Measurements from ENCODE around the gene RNF113A.

DNA sequence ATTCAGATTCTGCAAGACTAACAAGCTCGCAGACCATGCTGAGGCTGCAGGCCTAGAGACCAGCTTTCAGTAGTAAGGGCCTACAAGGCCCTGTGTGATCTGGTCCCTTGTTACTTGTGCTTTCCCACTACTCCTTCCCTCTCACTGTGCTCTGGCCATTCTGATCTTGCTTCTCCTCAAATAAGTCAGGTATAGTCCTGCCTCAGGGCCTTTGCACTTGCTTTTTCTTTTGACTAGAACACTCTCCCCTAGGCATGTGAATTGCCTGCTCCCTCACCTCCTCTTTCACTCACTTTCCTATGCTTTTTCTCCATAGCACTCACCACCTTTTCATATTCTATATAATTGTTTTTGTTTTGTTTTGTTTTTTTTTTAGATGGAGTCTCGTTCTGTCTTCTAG lies 46.3 kb upstream of the RNF113A start:
- no peak for TF ChIP-seq EZH2 (IDR thresholded peaks at IDR 0.05)
- TF ChIP-seq, protein P1, sequence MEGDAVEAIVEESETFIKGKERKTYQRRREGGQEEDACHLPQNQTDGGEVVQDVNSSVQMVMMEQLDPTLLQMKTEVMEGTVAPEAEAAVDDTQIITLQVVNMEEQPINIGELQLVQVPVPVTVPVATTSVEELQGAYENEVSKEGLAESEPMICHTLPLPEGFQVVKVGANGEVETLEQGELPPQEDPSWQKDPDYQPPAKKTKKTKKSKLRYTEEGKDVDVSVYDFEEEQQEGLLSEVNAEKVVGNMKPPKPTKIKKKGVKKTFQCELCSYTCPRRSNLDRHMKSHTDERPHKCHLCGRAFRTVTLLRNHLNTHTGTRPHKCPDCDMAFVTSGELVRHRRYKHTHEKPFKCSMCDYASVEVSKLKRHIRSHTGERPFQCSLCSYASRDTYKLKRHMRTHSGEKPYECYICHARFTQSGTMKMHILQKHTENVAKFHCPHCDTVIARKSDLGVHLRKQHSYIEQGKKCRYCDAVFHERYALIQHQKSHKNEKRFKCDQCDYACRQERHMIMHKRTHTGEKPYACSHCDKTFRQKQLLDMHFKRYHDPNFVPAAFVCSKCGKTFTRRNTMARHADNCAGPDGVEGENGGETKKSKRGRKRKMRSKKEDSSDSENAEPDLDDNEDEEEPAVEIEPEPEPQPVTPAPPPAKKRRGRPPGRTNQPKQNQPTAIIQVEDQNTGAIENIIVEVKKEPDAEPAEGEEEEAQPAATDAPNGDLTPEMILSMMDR (IDR thresholded peaks at IDR 0.05), result no peak
